PC-3 (cell line): Measurements from ENCODE around the gene PRTN3. TPM values are rescaled to one million over a fixed set of nuclear protein-coding genes. Genes with fewer than 3 reads are reported as not detected.

Experiments used
- ATAC-seq: fragments of 200-7000 bp; cut with Tn5 transposase; 2 replicates; pipeline ENCODE4 v1.9.1; 2020; ENCODE audit warnings: mild to moderate bottlenecking, moderate library complexity
- BruUV-seq: library from RNA; stranded (reverse); fragments of 400-500 nt; replicated peaks from 2 replicates; lab custom pipeline; 2021; lab: Mats Ljungman, UMichigan
- CTCF ChIA-PET: fragments of 300-600 bp; sonication (Branson Sonifier 250); formaldehyde crosslinking; loops from one replicate; lab custom pipeline; 2022; ENCODE audit warnings: antibody characterized with exemption; lab: Charles Lee
- POLR2A ChIA-PET: fragments of 300-600 bp; sonication (Branson Sonifier 250); formaldehyde crosslinking; loops from one replicate; lab custom pipeline; 2022; ENCODE audit warnings: antibody characterized with exemption; ENCODE audit not compliant: unreplicated experiment; lab: Charles Lee
- DNase-seq: peaks from one replicate; pipeline ENCODE4 v3.0.0-alpha.2; 2015
- H2AFZ ChIP-seq: fragments of 300-600 bp; sonication (generic); 2 replicates; pipeline ENCODE4 v1.6.0; 2016; ENCODE audit warnings: antibody characterized with exemption, low read length
- H3F3A ChIP-seq: fragments of 300-600 bp; sonication (generic); one replicate; pipeline ENCODE4 v1.6.0; 2017; ENCODE audit warnings: antibody characterized with exemption, low read length, control low read depth, mild to moderate bottlenecking; ENCODE audit not compliant: unreplicated experiment
- H3K27ac ChIP-seq: fragments of 300-600 bp; sonication (generic); 2 replicates; pipeline ENCODE4 v1.5.1; 2016; ENCODE audit warnings: mild to moderate bottlenecking, low read length
- H3K27me3 ChIP-seq: fragments of 300-600 bp; sonication (generic); 2 replicates; pipeline ENCODE4 v1.6.1; 2016; ENCODE audit warnings: low read length, mixed read lengths
- H3K36me3 ChIP-seq: fragments of 300-600 bp; sonication (generic); 2 replicates; pipeline ENCODE4 v1.6.1; 2016; ENCODE audit warnings: low read depth, mixed run types, low read length, mixed read lengths
- H3K4me1 ChIP-seq: fragments of 300-600 bp; sonication (generic); 2 replicates; pipeline ENCODE4 v1.5.1; 2016; ENCODE audit warnings: low read length; ENCODE audit not compliant: insufficient read depth
- H3K4me2 ChIP-seq: fragments of 300-600 bp; sonication (generic); 2 replicates; pipeline ENCODE4 v1.6.0; 2016; ENCODE audit warnings: low read length
- H3K4me3 ChIP-seq: fragments of 300-600 bp; sonication (generic); 2 replicates; pipeline ENCODE4 v1.5.1; 2016; ENCODE audit warnings: mild to moderate bottlenecking, low read length, mixed read lengths
- H3K79me2 ChIP-seq: fragments of 300-600 bp; sonication (generic); 2 replicates; pipeline ENCODE4 v1.6.1; 2017; ENCODE audit warnings: low read length, mixed read lengths
- H3K9ac ChIP-seq: fragments of 300-600 bp; sonication (generic); 2 replicates; pipeline ENCODE4 v1.6.0; 2016; ENCODE audit warnings: mild to moderate bottlenecking, low read length
- H3K9me2 ChIP-seq: fragments of 300-600 bp; sonication (generic); replicated peaks from 2 replicates; pipeline ENCODE4 v1.6.1; 2016; ENCODE audit warnings: mixed run types, low read length, mixed read lengths
- H3K9me3 ChIP-seq: fragments of 300-600 bp; sonication (generic); 2 replicates; pipeline ENCODE4 v1.6.1; 2016; ENCODE audit warnings: low read length, mixed read lengths
- H4K20me1 ChIP-seq: fragments of 300-600 bp; sonication (generic); 2 replicates; pipeline ENCODE4 v1.6.1; 2016; ENCODE audit warnings: low read length, mixed read lengths
- CTCF ChIP-seq: fragments of 300-600 bp; sonication (generic); conservative IDR thresholded peaks from 2 replicates; pipeline ENCODE4 v1.5.1; 2017; ENCODE audit warnings: antibody characterized with exemption, low read depth, mild to moderate bottlenecking, low read length
- EZH2 ChIP-seq: fragments of 300-600 bp; sonication (generic); IDR thresholded peaks from one replicate; pipeline ENCODE4 v1.6.1; 2017; ENCODE audit warnings: antibody characterized with exemption, mild to moderate bottlenecking, low read length; ENCODE audit not compliant: unreplicated experiment
- EZH2phosphoT487 ChIP-seq: fragments of 300-600 bp; sonication (generic); IDR thresholded peaks from 2 replicates; pipeline ENCODE4 v1.6.1; 2018; ENCODE audit warnings: mild to moderate bottlenecking, antibody characterized with exemption, low read length, borderline replicate concordance
- intact Hi-C: fragments of 100-400 bp; cut with micrococcal nuclease; formaldehyde crosslinking; loops from 2 replicates; pipeline ENCODE4 v1.9.0; 2023
- total RNA-seq: library from RNA; depleted of rRNA; stranded (reverse); fragments of >200 nt; gene quantifications from 2 replicates; pipeline ENCODE4 v1.2.3, GENCODE V29; 2014

PRTN3 gene
- total RNA-seq, 1 experiment from 2014 or later, result 0.29 TPM

DNA sequence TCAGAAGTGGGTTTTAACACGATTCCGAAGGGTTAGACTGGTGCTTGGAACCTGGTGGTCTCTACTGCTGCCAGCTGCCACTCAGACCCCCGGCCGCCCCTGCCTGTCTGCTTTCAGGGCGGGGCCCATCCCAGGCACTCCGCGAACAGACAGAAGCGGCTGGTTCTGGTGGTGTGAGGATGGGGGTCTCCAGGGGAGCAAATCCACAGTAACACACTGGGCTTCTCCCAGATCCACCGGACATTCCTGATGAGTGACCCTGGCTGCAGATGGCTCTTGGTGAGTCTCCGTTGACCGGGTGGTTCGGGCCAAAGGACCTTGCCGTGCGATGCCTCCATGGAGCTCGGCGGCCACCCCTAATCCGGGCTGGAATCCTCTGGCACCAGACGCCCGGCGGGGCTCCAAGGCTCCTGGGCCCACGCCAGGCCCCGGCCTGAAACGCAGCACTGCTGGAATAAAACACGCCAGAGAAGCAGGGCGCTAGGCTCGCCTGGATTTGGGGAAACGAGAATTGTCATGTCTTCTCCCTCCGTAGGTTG, 45.7 kb upstream of the PRTN3 start:
- Histone ChIP-seq H3K9me3 (no peaks in the 10 kb centered on the region), H3K4me1 (peaks cover 8% of the 10 kb centered on the region), H3K27ac (no peak overlapping the region), H2AFZ (no peak overlapping the region), H3K4me3 (no peak overlapping the region), H3K4me2 (no peak overlapping the region), H3F3A (no peaks in the 10 kb centered on the region), H3K79me2 (peaks cover 23% of the 10 kb centered on the region), H3K36me3 (peaks cover 20% of the 10 kb centered on the region), H3K27me3 (no peaks in the 10 kb centered on the region), H3K9ac (no peak overlapping the region), H4K20me1 (peaks cover 22% of the 10 kb centered on the region), H3K9me2 (no peaks in the 10 kb centered on the region)
- ATAC-seq, result no peak
- intact Hi-C loops, result no loop called here
- no TSS peak for BruUV-seq
- ChIA-PET POLR2A (no interaction called here), CTCF (no interaction called here)
- no peak for TF ChIP-seq EZH2phosphoT487
- TF ChIP-seq EZH2, result no peak
- no peak for TF ChIP-seq CTCF
- DNase-seq, result no peak

- Histone ChIP-seq H3K27ac (no peak overlapping the region), H3K4me1 (peaks cover 16% of the 10 kb centered on the region), H3K9me2 (no peaks in the 10 kb centered on the region), H3F3A (no peaks in the 10 kb centered on the region), H2AFZ (no peak overlapping the region; the same call in 1 of the 2 replicates), H3K79me2 (peaks cover 31% of the 10 kb centered on the region), H4K20me1 (peaks cover 30% of the 10 kb centered on the region), H3K9me3 (no peaks in the 10 kb centered on the region), H3K36me3 (peaks cover 27% of the 10 kb centered on the region), H3K4me2 (peak overlapping the region; percentile 92), H3K27me3 (no peaks in the 10 kb centered on the region), H3K9ac (peak overlapping the region; percentile 77), H3K4me3 (peak overlapping the region; percentile 70; the same call in 1 of the 2 replicates)
- ChIA-PET POLR2A (no interaction called here), CTCF (no interaction called here)
- no peak for ATAC-seq
- TF ChIP-seq CTCF (no peak), EZH2phosphoT487 (no peak), EZH2 (no peak)
- intact Hi-C loops, result loop anchor here (2.0 kb wide), 1 partner anchor 13 kb away; no protein-coding TSS in a partner anchor
- no TSS peak for BruUV-seq
- no peak for DNase-seq
Measured at GRCh38 chr19:795691-796581, 44.9 kb upstream of the PRTN3 start.
